HL-60 (cell line): ENCODE data around the gene COMMD3.

Experiments used
- CTCF ChIP-seq: IDR thresholded peaks from one replicate; pipeline ENCODE4 v1.5.1; 2011; ENCODE audit warnings: low read length, control low read depth, inconsistent platforms; ENCODE audit not compliant: insufficient read depth
- POLR2AphosphoS5 ChIP-seq: IDR thresholded peaks from 2 replicates; pipeline ENCODE4 v1.6.1; 2012; ENCODE audit warnings: low read depth
- REST ChIP-seq: IDR thresholded peaks from 2 replicates; pipeline ENCODE4 v1.6.1; 2012; ENCODE audit warnings: low read depth; ENCODE audit not compliant: insufficient replicate concordance

GRCh38 chr10:22301193-22301592 lies 15.0 kb upstream of the COMMD3 start:
- TF ChIP-seq POLR2AphosphoS5 (no peak), CTCF (no peak), REST (no peak)
